ENCODE results near the gene ZNF536. TPM values are rescaled to one million over a fixed set of nuclear protein-coding genes. Genes with fewer than 3 reads are reported as not detected.

Gene ZNF536
- total RNA-seq, 1 experiment from 2014 or later = 15.2 TPM

- Histone ChIP-seq H3K4me3 (no peak overlapping the region), H3K9me3 (replicated peaks) (no peaks in the 10 kb centered on the region), H3K36me3 (no peaks in the 10 kb centered on the region), H3K27ac (no peak overlapping the region), H3K4me1 (no peaks in the 10 kb centered on the region), H3K27me3 (no peaks in the 10 kb centered on the region)
- peak in 1 of 2 experiments; percentile 20 for DNase-seq
Measured at GRCh38 chr19:30602661-30603350, 230.6 kb downstream of the ZNF536 start.

- no peaks in the 10 kb centered on the region for H3K27me3 ChIP-seq
- H3K9me3 ChIP-seq (replicated peaks) = no peaks in the 10 kb centered on the region
- H3K36me3 ChIP-seq = no peaks in the 10 kb centered on the region
- H3K27ac ChIP-seq = no peak overlapping the region
- H3K4me1 ChIP-seq = no peaks in the 10 kb centered on the region
- no peak for DNase-seq
- no peak overlapping the region for H3K4me3 ChIP-seq
Measured at GRCh38 chr19:30604657-30605056, 232.5 kb downstream of the ZNF536 start.

- Histone ChIP-seq H3K27ac (no peak overlapping the region), H3K4me3 (no peak overlapping the region), H3K36me3 (no peaks in the 10 kb centered on the region), H3K4me1 (no peaks in the 10 kb centered on the region), H3K27me3 (no peaks in the 10 kb centered on the region), H3K9me3 (replicated peaks) (no peaks in the 10 kb centered on the region)
- no peak for DNase-seq
Measured at GRCh38 chr19:30605333-30605732, 233.1 kb downstream of the ZNF536 start.

- Histone ChIP-seq H3K27ac (no peak overlapping the region), H3K4me3 (no peak overlapping the region), H3K4me1 (no peaks in the 10 kb centered on the region), H3K9me3 (replicated peaks) (no peaks in the 10 kb centered on the region), H3K27me3 (no peaks in the 10 kb centered on the region), H3K36me3 (no peaks in the 10 kb centered on the region)
- no peak for DNase-seq
Measured at GRCh38 chr19:30606114-30607050, 234.2 kb downstream of the ZNF536 start.

Data from SJCRH30 (cell line).